GM18508 (cell line): Measurements from ENCODE around the gene RAB41.
"Not testable (repeated sequence)": the region's sequence is repeated elsewhere in the genome, so short reads cannot be mapped to it uniquely, and the experiment has no call there.

ENCODE experiments used
- ATAC-seq: cut with Tn5 transposase; IDR thresholded peaks from one replicate; pipeline ENCODE4 v1.9.1; 2021; ENCODE audit warnings: moderate number of reproducible peaks; ENCODE audit not compliant: insufficient read depth, unreplicated experiment

Gene RAB41

GRCh38 chrX:70289793-70290770 is 8.1 kb downstream of the RAB41 start, which contains the start of the genes KIF4A and PDZD11:
KIF4A (plus strand) TSS chrX:70290104; CDS start chrX:70290459, 355 bp downstream.
PDZD11 (minus strand) TSS chrX:70289927; CDS start chrX:70289341, 586 bp downstream.
- peak; percentile 72 for ATAC-seq

- ATAC-seq: no peak
These were observed 10.8 kb downstream of the RAB41 start for GRCh38 chrX:70292788-70293187.

GRCh38 chrX:70293621-70294020 is 11.6 kb downstream of the RAB41 start:
- no peak for ATAC-seq

GRCh38 chrX:70301716-70302115 is 19.7 kb downstream of the RAB41 start:
- ATAC-seq: no peak

GRCh38 chrX:70313503-70313902 is 31.5 kb downstream of the RAB41 start:
- ATAC-seq: no peak

- no peak for ATAC-seq
These were observed 40.8 kb downstream of the RAB41 start for GRCh38 chrX:70322784-70323183.

- ATAC-seq: not testable (repeated sequence)
These were observed 41.7 kb downstream of the RAB41 start for GRCh38 chrX:70323628-70324027.

GRCh38 chrX:70324326-70324725 is 42.4 kb downstream of the RAB41 start:
- ATAC-seq: no peak

GRCh38 chrX:70331161-70331560 is 49.2 kb downstream of the RAB41 start:
- no peak for ATAC-seq

- no peak for ATAC-seq
These were observed 50.6 kb downstream of the RAB41 start for GRCh38 chrX:70332600-70332999.
